PFSK-1 (cell line): Measurements from ENCODE around the gene ALOX12B.

ENCODE experiments used
- FOXP2 ChIP-seq: optimal IDR thresholded peaks from 2 replicates; pipeline ENCODE3; 2011; ENCODE audit warnings: borderline replicate concordance, control low read depth, inconsistent platforms; ENCODE audit not compliant: insufficient read depth; ENCODE audit errors: extremely low read length, extremely low read depth
- POLR2AphosphoS5 ChIP-seq: IDR thresholded peaks from 2 replicates; pipeline ENCODE4 v1.6.1; 2012; ENCODE audit warnings: low read depth, mild to moderate bottlenecking, control low read depth, low read length, moderate library complexity
- REST ChIP-seq, 2 experiments: IDR thresholded peaks; 2 replicates each; pipeline versions ENCODE4 v1.6.1 to v1.8.0; 2011 to 2012; ENCODE audit warnings: low read depth in 2 of 2, low read length in 2 of 2, control low read depth in 1 of 2, inconsistent platforms in 1 of 2, mild to moderate bottlenecking in 1 of 2, moderate library complexity in 1 of 2; ENCODE audit not compliant: insufficient read depth in 1 of 2
- SIN3A ChIP-seq: IDR thresholded peaks from 2 replicates; pipeline ENCODE4 v1.6.1; 2012; ENCODE audit warnings: mild to moderate bottlenecking, low read length, moderate library complexity, borderline replicate concordance; ENCODE audit not compliant: insufficient read depth
- TAF1 ChIP-seq: IDR thresholded peaks from 2 replicates; pipeline ENCODE4 v1.6.1; 2012; ENCODE audit warnings: low read length, control low read depth, borderline replicate concordance; ENCODE audit not compliant: insufficient read depth

Gene ALOX12B

GRCh38 chr17:8110456-8110804 is 22.9 kb upstream of the ALOX12B start:
- TF ChIP-seq POLR2AphosphoS5 (no peak), SIN3A (no peak), FOXP2 (no peak), TAF1 (no peak), REST (IDR thresholded peaks at IDR 0.05; ENCODE audit: insufficient read depth in 1 of 2, low read depth in 2 of 2, low read length in 2 of 2) (no peak)

GRCh38 chr17:8109661-8110455 is 22.3 kb upstream of the ALOX12B start:
- TF ChIP-seq FOXP2 = no peak
- TF ChIP-seq REST (IDR thresholded peaks at IDR 0.05; ENCODE audit: insufficient read depth in 1 of 2, low read depth in 2 of 2, low read length in 2 of 2) = no peak

GRCh38 chr17:8108972-8109660 is 21.6 kb upstream of the ALOX12B start:
- TF ChIP-seq POLR2AphosphoS5 = no peak
- no peak for TF ChIP-seq FOXP2
- TF ChIP-seq TAF1 = no peak
- no peak for TF ChIP-seq SIN3A
- TF ChIP-seq REST (IDR thresholded peaks at IDR 0.05; ENCODE audit: insufficient read depth in 1 of 2, low read depth in 2 of 2, low read length in 2 of 2) = no peak

GRCh38 chr17:8105957-8106398 is 18.5 kb upstream of the ALOX12B start:
- TF ChIP-seq POLR2AphosphoS5 = no peak
- TF ChIP-seq FOXP2 = no peak
- no peak for TF ChIP-seq REST (IDR thresholded peaks at IDR 0.05; ENCODE audit: insufficient read depth in 1 of 2, low read depth in 2 of 2, low read length in 2 of 2)

GRCh38 chr17:8104911-8105310 is 17.4 kb upstream of the ALOX12B start:
- TF ChIP-seq SIN3A (no peak), REST (IDR thresholded peaks at IDR 0.05; ENCODE audit: insufficient read depth in 1 of 2, low read depth in 2 of 2, low read length in 2 of 2) (no peak), FOXP2 (no peak), POLR2AphosphoS5 (no peak), TAF1 (no peak)
